Activated naive CD8-positive, alpha-beta T cell treated with anti-CD3 and anti-CD28 coated beads, Interleukin-2, amount 10 ng/mL, durations not matched to agents 7 days and 5 days (primary cell): ENCODE measurements around the gene KMT2B. TPM values are rescaled to one million over a fixed set of nuclear protein-coding genes. Genes with fewer than 3 reads are reported as not detected.

Source experiments
- ATAC-seq: fragments of 150-1000 bp; cut with Tn5 transposase; one replicate; pipeline ENCODE4 v1.10.0; 2021; ENCODE audit warnings: low read depth, moderate library complexity
- POLR2A ChIA-PET: fragments of 350-600 bp; sonication (Branson Sonifier 250); formaldehyde crosslinking; loops from one replicate; lab custom pipeline; 2021; ENCODE audit warnings: antibody characterized with exemption; lab: Charles Lee
- DNase-seq: peaks from one replicate; pipeline ENCODE4 v3.0.0; 2021
- H3K27ac Mint-ChIP-seq: one replicate; pipeline ENCODE4 v1.8.0; 2022; ENCODE audit warnings: mild to moderate bottlenecking, mixed read lengths
- H3K27me3 Mint-ChIP-seq: one replicate; pipeline ENCODE4 v1.8.0; 2022; ENCODE audit warnings: mild to moderate bottlenecking, moderate library complexity, mixed read lengths
- H3K36me3 Mint-ChIP-seq: one replicate; pipeline ENCODE4 v1.8.0; 2021; ENCODE audit warnings: mild to moderate bottlenecking, mixed read lengths
- H3K4me1 Mint-ChIP-seq: one replicate; pipeline ENCODE4 v1.8.0; 2021; ENCODE audit warnings: mixed read lengths
- H3K4me3 Mint-ChIP-seq: one replicate; pipeline ENCODE4 v1.8.0; 2022; ENCODE audit warnings: mild to moderate bottlenecking, moderate library complexity, mixed read lengths
- H3K9me3 Mint-ChIP-seq: one replicate; pipeline ENCODE4 v1.8.0; 2021; ENCODE audit warnings: mixed read lengths
- total RNA-seq, 2 experiments: library from RNA; stranded (reverse); gene quantifications; one replicate each; pipeline ENCODE4 v1.2.3, GENCODE V29; 2021

KMT2B gene
- total RNA-seq, 2 experiments from 2014 or later, result 74.6 to 75.9 TPM

GRCh38 chr19:35779033-35779432, 61.2 kb downstream of the KMT2B start:
- Mint-ChIP-seq H3K4me3 (no peak overlapping the region), H3K36me3 (peaks cover 10% of the 10 kb centered on the region), H3K27ac (no peak overlapping the region), H3K27me3 (no peaks in the 10 kb centered on the region), H3K9me3 (no peaks in the 10 kb centered on the region), H3K4me1 (peaks cover 28% of the 10 kb centered on the region)
- no peak for ATAC-seq
- DNase-seq, result no peak
- POLR2A ChIA-PET, result no interaction called here

GRCh38 chr19:35780058-35780457, 62.3 kb downstream of the KMT2B start:
- Mint-ChIP-seq H3K4me1 (peaks cover 22% of the 10 kb centered on the region), H3K27ac (no peak overlapping the region), H3K4me3 (no peak overlapping the region), H3K36me3 (peaks cover 10% of the 10 kb centered on the region), H3K27me3 (no peaks in the 10 kb centered on the region), H3K9me3 (no peaks in the 10 kb centered on the region)
- ATAC-seq, result no peak
- POLR2A ChIA-PET, result no interaction called here
- DNase-seq, result no peak

GRCh38 chr19:35780717-35781116, 62.9 kb downstream of the KMT2B start:
- no peaks in the 10 kb centered on the region for H3K9me3 Mint-ChIP-seq
- peaks cover 20% of the 10 kb centered on the region for H3K4me1 Mint-ChIP-seq
- no peaks in the 10 kb centered on the region for H3K27me3 Mint-ChIP-seq
- H3K36me3 Mint-ChIP-seq, result peaks cover 10% of the 10 kb centered on the region
- no peak for DNase-seq
- no peak overlapping the region for H3K27ac Mint-ChIP-seq
- no peak for ATAC-seq
- POLR2A ChIA-PET, result no interaction called here
- no peak overlapping the region for H3K4me3 Mint-ChIP-seq

- ATAC-seq (no peak), DNase-seq (no peak)
- Mint-ChIP-seq H3K36me3 (peaks cover 10% of the 10 kb centered on the region), H3K27me3 (no peaks in the 10 kb centered on the region), H3K9me3 (no peaks in the 10 kb centered on the region), H3K4me1 (peaks cover 13% of the 10 kb centered on the region), H3K4me3 (no peak overlapping the region), H3K27ac (no peak overlapping the region)
- POLR2A ChIA-PET, result no interaction called here
These were observed 63.8 kb downstream of the KMT2B start for GRCh38 chr19:35781650-35782049.

- POLR2A ChIA-PET, result no interaction called here
- H3K27ac Mint-ChIP-seq, result no peak overlapping the region
These were observed 64.8 kb downstream of the KMT2B start for GRCh38 chr19:35782589-35782988.

GRCh38 chr19:35783469-35784434, 65.9 kb downstream of the KMT2B start:
- H3K27ac Mint-ChIP-seq, result no peak overlapping the region
- H3K36me3 Mint-ChIP-seq, result peaks cover 9% of the 10 kb centered on the region
- DNase-seq, result no peak
- no peak for ATAC-seq
- POLR2A ChIA-PET, result no interaction called here
- no peaks in the 10 kb centered on the region for H3K9me3 Mint-ChIP-seq
- H3K27me3 Mint-ChIP-seq, result no peaks in the 10 kb centered on the region
- no peak overlapping the region for H3K4me3 Mint-ChIP-seq
- H3K4me1 Mint-ChIP-seq, result peaks cover 8% of the 10 kb centered on the region

More at GRCh38 chr19:35782589-35782988, 64.8 kb downstream of the KMT2B start:
- ATAC-seq, result no peak
- H3K36me3 Mint-ChIP-seq, result peaks cover 10% of the 10 kb centered on the region
- no peak for DNase-seq
- H3K4me3 Mint-ChIP-seq, result no peak overlapping the region
- no peaks in the 10 kb centered on the region for H3K9me3 Mint-ChIP-seq
- H3K4me1 Mint-ChIP-seq, result peaks cover 8% of the 10 kb centered on the region
- no peaks in the 10 kb centered on the region for H3K27me3 Mint-ChIP-seq

- Mint-ChIP-seq H3K27me3 (no peaks in the 10 kb centered on the region), H3K4me3 (no peak overlapping the region), H3K36me3 (peaks cover 9% of the 10 kb centered on the region), H3K9me3 (no peaks in the 10 kb centered on the region), H3K4me1 (peaks cover 6% of the 10 kb centered on the region), H3K27ac (no peak overlapping the region)
- no peak for ATAC-seq
- DNase-seq, result no peak
- POLR2A ChIA-PET, result no interaction called here
These were observed 66.9 kb downstream of the KMT2B start for GRCh38 chr19:35784503-35785338.

GRCh38 chr19:35785339-35785627, 67.5 kb downstream of the KMT2B start:
- H3K4me1 Mint-ChIP-seq, result peaks cover 6% of the 10 kb centered on the region
- H3K27ac Mint-ChIP-seq, result no peak overlapping the region
- ATAC-seq (no peak), DNase-seq (no peak)
- H3K9me3 Mint-ChIP-seq, result no peaks in the 10 kb centered on the region
- POLR2A ChIA-PET, result interaction anchor here (1.0 kb wide), 1 partner anchor 9 kb away, joined by 3 read pairs; no protein-coding TSS in a partner anchor
- H3K27me3 Mint-ChIP-seq, result no peaks in the 10 kb centered on the region
- H3K4me3 Mint-ChIP-seq, result no peak overlapping the region
- peaks cover 9% of the 10 kb centered on the region for H3K36me3 Mint-ChIP-seq

- DNase-seq (no peak), ATAC-seq (no peak)
- Mint-ChIP-seq H3K4me1 (peaks cover 6% of the 10 kb centered on the region), H3K9me3 (no peaks in the 10 kb centered on the region), H3K4me3 (no peak overlapping the region), H3K27ac (no peak overlapping the region), H3K36me3 (peaks cover 6% of the 10 kb centered on the region), H3K27me3 (no peaks in the 10 kb centered on the region)
- POLR2A ChIA-PET, result interaction anchor here (1.0 kb wide), 1 partner anchor 10 kb away, joined by 3 read pairs; no protein-coding TSS in a partner anchor
These were observed 68.7 kb downstream of the KMT2B start for GRCh38 chr19:35786299-35787160.

- no peak overlapping the region for H3K4me3 Mint-ChIP-seq
- no peak overlapping the region for H3K27ac Mint-ChIP-seq
- H3K9me3 Mint-ChIP-seq, result no peaks in the 10 kb centered on the region
- H3K27me3 Mint-ChIP-seq, result no peaks in the 10 kb centered on the region
- POLR2A ChIA-PET, result no interaction called here
- DNase-seq, result no peak
- H3K36me3 Mint-ChIP-seq, result peaks cover 6% of the 10 kb centered on the region
- ATAC-seq, result no peak
- peaks cover 6% of the 10 kb centered on the region for H3K4me1 Mint-ChIP-seq
These were observed 69.5 kb downstream of the KMT2B start for GRCh38 chr19:35787227-35787799.
